ENCODE measurements around the gene DNAL1.
A peak's percentile ranks its signal among the peaks of the same experiment; 100 is the strongest.

Gene DNAL1

DNA sequence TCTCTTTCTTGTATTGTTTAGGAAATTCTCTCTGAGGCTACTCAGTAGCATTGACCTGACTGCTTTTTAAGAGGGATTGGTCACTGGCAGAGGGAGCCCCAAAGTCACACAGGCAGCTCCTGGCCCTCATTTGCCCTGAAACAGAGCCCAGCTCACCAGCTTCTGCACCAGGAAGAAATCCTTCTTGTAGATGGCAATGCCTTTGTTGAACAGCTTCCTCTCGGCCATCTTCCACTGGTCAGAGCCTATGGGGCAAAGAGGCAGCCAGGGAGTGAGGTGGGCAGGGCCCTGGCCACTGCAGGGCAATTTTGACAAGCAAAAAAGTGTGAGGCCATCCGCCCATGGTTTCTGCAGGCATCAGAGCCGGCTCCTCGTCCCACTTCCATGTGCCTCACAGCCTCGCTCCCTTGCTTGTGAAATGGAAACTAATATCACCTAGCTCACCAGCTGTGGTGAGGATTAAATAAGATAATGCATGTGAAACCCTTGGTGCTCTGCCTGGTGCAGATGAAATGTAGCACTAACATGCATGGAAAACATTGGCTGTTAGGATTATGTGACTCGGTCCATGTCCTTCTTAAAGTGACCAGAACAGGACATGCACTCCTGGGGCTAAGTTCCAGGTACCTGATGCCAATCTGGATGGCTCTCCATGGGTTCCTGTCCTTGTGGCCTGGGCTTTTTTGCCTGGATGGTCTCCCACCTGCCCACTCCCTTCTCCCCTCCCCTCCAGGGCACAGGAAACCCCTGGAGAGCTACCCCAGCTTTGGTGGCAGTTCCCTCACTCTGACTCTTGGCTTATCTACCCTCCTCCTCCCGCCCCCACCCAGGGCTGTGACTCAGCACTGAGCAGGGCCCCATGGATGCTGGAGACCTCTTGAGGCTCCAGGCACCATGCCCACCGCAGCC lies 80.6 kb downstream of the DNAL1 start:
- DNase-seq: no peak

- DNase-seq: no peak
Observed at GRCh38 chr14:73726025-73726961, 81.5 kb downstream of the DNAL1 start.

- DNase-seq: no peak
Observed at GRCh38 chr14:73727166-73727565, 82.4 kb downstream of the DNAL1 start.

- DNase-seq: peak; percentile 89
Observed at GRCh38 chr14:73728717-73729330, 84.0 kb downstream of the DNAL1 start.

DNA sequence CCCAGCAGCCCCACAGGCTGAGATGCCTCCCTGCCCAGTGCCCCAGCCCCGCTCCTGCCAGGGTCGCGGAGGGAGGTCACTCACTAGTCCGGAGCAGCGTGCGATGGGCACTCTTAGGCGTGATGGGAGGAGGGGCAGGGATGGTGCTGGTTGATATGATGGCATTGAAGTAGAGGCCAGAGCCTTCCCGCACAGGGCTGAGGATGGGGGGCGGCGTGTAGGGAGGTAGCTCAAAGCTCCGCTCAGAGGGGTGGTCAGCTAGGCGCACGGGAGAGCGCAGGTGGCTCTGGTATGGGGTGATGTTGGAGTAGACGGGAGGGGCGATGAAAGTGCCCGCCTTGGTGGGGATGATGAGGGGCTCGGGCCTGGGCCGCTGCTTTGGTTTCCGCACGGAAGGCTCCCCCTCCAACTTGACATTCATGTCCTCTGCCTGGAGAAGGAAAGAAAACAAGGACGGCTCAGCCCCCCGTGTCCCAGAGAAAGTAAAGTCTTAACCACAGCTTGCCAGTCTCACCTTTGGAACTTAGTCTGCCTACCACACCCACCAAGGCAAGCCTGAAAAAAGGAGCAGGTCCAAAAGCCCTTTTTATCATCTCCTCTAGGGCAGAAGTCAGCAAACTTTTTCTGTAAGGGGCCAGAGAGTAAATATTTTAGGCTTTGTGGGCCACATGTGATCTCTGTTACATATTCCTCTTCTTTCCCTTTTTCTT lies 84.9 kb downstream of the DNAL1 start:
- DNase-seq: no peak

DNA sequence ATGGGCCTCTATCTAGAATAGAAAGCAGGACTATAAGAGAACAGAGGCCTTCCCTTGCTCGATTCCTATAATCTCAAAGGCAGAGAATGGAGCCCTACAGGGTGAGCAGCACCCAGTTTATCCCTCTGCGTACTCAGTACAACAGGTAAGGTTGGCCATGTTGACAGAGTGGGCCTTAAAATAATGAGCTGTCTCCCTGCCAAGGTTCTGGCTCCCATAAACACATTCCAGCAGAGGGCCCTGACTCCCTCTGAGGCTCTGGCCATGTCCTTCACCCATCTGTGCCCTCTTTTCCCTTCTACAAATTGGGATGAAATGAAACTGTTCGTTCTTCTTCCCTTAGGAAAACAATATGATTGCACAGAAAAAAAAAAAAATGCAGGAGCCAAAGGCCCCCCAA lies 86.3 kb downstream of the DNAL1 start:
- DNase-seq: no peak

GRCh38 chr14:73732006-73732405 lies 87.2 kb downstream of the DNAL1 start:
- no peak for DNase-seq

- DNase-seq: no peak
Observed at GRCh38 chr14:73736842-73737241, 92.1 kb downstream of the DNAL1 start.

DNA sequence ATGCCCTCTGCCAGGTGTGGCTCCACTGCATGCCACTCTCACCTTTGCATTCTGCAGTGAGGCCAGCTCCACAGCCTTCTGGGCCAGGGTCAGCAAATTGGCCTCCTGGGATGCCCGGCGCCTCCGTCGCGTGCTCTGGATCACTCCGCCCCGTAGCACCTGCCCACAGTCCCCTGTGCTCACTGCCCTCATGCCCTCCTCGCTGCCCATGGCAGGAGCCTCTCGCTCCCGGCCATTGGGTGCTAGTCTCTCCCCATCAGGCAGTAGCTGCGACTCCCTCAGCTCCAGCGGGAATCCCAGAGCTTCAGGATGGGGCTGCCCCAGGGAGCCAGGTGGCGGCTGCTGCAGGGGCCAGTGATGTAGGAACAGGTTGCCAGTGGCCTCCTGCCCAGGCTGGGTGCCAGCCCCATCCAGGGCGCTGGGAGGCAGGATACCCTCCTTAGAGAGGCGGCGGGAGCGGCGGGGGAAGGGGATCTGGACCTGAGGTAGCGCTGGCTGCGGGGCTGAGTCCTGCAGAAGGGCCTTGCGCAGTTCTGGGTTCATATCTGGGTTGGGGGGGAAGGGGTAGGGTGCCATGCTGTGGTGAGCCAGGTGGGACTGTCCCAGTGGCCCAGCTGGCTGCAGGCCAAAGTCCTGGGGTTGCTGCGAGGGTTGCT lies 93.9 kb downstream of the DNAL1 start:
- DNase-seq: no peak

GRCh38 chr14:73739174-73739898 lies 94.5 kb downstream of the DNAL1 start:
- DNase-seq: no peak

GRCh38 chr14:73739899-73740617 lies 95.3 kb downstream of the DNAL1 start:
- DNase-seq: no peak

DNA sequence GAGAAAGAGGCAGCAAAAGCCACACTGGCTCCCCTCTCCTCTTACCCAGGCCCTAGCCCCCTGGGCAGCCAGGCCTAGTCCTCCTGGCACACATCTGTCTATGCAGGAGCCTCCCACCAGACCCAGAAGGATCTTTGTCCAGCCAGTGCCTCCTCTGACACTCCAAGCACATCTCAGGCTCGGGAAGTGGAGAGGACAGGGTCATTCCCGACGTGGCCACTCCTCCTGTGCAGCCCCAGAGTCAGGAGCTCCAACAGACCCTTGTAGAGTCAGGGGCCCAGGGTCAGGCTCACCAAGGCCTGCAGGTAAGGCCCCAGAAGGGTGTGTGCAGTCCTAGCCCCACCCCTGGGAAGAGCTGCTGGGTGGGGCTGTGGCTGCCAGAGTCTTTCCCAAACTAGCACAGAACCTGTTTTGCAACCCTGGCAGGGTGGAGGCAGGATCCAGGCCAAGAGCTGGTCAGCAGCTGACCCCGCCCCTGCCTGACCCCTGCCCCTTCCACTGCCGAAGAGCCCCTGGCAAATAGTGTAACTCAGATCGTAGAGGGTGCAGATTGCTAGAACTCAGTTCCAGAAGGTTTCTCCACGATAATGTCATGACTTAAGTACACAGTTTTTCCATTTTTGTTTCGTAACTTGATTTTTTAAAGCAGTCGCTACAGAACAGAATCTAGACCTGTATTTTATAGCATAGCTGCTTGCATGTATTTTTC lies 96.0 kb downstream of the DNAL1 start:
- no peak for DNase-seq

DNA sequence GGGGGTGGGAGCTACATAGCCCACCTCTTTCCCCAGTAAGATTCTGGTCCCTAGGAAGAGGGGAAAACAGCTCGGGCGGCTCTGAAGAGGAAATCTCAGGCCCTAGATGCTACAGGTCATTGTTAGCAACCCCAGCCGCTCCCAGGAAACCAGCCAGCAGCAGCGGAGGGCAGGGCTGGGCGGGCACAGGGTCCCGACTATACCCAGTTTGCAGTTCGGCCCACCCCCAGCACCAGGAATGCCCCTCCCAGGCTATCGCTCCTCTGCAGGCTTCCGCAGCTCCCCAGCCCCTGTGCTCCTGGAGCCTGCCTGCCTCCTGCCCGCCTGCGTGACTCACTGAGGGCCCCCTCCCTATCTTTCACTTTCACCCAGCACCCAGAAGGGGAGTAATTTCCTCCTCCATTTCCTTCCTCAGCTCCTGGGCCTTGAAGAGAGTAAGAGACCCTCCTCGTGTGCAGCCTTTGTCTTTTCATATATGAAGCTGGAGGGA lies 96.6 kb downstream of the DNAL1 start:
- no peak for DNase-seq

GRCh38 chr14:73741876-73742519 lies 97.2 kb downstream of the DNAL1 start:
- DNase-seq: no peak

- DNase-seq: no peak
Observed at GRCh38 chr14:73742520-73743238, 97.9 kb downstream of the DNAL1 start.

- DNase-seq: peak; percentile 18
Observed at GRCh38 chr14:73743431-73743931, 98.7 kb downstream of the DNAL1 start.

DNA sequence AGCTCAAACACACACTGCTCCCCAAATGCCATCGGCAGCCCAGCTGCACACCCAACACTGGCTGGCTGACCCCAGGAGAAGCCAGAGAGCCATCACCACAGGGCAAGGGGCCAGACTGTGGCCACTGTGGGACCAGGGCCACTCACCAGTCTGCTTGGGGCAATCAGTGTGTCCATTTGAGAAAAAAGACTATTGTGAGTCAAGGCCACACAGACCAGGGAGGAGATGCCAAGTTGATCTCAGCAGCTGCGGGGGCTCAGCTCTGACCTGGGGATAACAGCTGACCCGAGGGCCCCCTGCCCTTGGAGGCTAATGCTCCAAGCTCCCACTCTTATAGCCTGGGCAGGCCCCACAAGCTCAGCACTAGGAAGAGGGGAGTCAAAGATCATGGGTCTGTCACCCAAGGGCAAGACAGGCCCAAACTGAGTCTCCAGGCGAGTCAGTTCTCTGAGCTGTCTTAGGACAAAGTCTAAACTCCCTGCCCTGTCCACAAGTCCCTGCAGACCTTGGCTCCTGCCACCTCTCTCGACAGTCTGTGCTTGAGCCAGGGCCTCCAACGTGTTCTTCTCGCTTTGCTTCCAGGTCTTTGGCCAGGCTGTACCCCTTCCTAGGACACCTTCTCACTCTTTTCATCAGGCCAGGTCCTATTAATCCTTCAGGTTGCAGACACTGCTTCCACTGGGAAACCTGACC lies 99.5 kb downstream of the DNAL1 start:
- peak; percentile 59 for DNase-seq
